ENCODE data around the gene POMGNT2.

Gene POMGNT2

GRCh38 chr3:43062040-43062563 lies 43.8 kb downstream of the POMGNT2 start:
- no peak for TF ChIP-seq CTCF (IDR thresholded peaks at IDR 0.05; ENCODE audit: low read length, missing control alignments)

DNA sequence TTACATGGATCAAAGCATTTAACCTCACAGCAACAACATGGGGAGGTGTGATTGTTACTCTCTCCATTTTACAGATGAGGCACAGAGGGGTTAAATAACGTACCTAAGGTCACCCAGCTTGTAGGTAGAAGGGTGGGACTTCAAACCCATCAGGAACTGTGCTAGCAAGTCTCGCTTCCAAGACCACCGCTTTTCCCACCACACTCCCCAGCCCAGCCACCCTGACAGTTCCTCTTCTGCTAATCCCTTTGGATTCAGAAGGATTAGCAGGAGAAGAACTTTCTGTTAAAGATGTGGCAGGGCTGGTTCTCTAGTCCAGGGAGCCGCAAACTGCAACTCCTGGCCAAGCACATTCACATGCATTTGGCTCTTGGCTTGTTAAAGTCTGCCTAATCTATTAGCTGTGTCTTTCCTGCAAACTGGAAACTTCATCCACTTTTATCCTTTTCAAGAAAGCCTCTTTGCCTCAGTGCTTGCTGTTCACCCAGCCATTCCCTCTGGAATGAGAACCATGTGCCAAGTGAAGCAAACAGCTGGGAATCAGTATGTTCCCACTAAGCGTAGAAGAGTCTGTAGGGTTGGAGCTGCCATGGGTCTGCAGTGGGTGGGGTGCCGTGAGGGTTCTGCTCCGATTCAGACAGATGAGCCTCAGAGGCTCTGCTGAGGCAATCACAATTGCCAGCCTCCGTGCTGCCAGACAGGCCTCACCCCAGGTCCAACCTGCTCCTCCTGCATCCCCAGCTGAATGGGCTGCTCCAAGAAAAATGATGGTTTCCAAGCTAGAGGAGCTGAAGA lies 44.6 kb downstream of the POMGNT2 start:
- no peak for DNase-seq (ENCODE audit: low read depth)

More at GRCh38 chr3:43062040-43062563, 43.8 kb downstream of the POMGNT2 start:
- H3K4me3 ChIP-seq (replicated peaks; ENCODE audit: low read depth, low read length) = no peak overlapping the region
- DNase-seq (ENCODE audit: low read depth) = no peak

DNA sequence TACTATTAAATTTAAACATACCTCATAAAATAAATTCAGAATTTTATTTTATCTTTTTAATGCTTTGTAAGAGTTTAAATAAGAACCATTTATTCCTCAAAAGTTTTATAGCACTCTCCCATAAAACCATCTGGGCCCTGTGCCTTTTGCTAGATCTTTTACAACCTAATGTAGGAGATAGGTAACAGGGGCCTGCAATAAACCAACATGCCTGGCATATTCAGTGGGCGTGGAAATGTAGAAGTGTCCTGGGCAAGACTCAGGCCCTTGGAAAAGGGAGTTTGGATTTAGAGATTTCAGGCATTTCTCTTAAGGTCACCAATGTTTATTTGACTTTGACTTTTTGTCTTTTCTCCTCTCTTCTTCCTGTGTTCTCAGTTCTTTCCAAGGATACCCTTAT lies 46.4 kb downstream of the POMGNT2 start:
- no peak overlapping the region for H3K4me3 ChIP-seq (replicated peaks; ENCODE audit: low read depth, low read length)
- no peak for TF ChIP-seq CTCF (IDR thresholded peaks at IDR 0.05; ENCODE audit: low read length, missing control alignments)
- no peak for DNase-seq (ENCODE audit: low read depth)

More for the DNA sequence above, 44.6 kb downstream of the POMGNT2 start:
- no peak for TF ChIP-seq CTCF (IDR thresholded peaks at IDR 0.05; ENCODE audit: low read length, missing control alignments)
- H3K4me3 ChIP-seq (replicated peaks; ENCODE audit: low read depth, low read length) = no peak overlapping the region

GRCh38 chr3:43055806-43056770 lies 49.8 kb downstream of the POMGNT2 start:
- no peak for TF ChIP-seq CTCF (IDR thresholded peaks at IDR 0.05; ENCODE audit: low read length, missing control alignments)
- no peak for DNase-seq (ENCODE audit: low read depth)

DNA sequence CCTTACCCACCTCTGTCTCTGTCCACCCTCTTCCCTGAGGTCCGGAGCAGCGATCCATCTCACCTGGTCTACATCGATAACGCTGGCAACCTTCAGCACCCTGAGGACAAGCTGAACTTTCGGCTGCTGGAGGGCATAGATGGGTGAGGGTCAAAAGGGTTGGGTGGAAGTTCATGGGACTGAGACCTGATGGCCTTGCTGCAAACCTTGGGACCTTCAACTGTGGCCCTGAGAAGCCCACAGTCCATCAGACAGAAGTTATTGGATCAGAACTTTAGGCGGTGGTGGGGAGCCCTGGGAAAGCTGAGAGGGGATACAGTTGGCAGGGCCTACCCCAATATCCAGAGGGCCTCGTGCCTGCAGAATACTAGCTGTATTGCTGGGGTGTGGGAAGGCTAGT lies 50.5 kb downstream of the POMGNT2 start:
- no peak overlapping the region for H3K4me3 ChIP-seq (replicated peaks; ENCODE audit: low read depth, low read length)
- TF ChIP-seq CTCF (IDR thresholded peaks at IDR 0.05; ENCODE audit: low read length, missing control alignments) = no peak
- no peak for DNase-seq (ENCODE audit: low read depth)

More at GRCh38 chr3:43055806-43056770, 49.8 kb downstream of the POMGNT2 start:
- no peak overlapping the region for H3K4me3 ChIP-seq (replicated peaks; ENCODE audit: low read depth, low read length)

GRCh38 chr3:43054754-43055153 lies 51.1 kb downstream of the POMGNT2 start:
- no peak for TF ChIP-seq CTCF (IDR thresholded peaks at IDR 0.05; ENCODE audit: low read length, missing control alignments)
- no peak for DNase-seq (ENCODE audit: low read depth)
- H3K4me3 ChIP-seq (replicated peaks; ENCODE audit: low read depth, low read length) = no peak overlapping the region
